Measurements from ENCODE around the gene PARD3.

Gene PARD3

DNA sequence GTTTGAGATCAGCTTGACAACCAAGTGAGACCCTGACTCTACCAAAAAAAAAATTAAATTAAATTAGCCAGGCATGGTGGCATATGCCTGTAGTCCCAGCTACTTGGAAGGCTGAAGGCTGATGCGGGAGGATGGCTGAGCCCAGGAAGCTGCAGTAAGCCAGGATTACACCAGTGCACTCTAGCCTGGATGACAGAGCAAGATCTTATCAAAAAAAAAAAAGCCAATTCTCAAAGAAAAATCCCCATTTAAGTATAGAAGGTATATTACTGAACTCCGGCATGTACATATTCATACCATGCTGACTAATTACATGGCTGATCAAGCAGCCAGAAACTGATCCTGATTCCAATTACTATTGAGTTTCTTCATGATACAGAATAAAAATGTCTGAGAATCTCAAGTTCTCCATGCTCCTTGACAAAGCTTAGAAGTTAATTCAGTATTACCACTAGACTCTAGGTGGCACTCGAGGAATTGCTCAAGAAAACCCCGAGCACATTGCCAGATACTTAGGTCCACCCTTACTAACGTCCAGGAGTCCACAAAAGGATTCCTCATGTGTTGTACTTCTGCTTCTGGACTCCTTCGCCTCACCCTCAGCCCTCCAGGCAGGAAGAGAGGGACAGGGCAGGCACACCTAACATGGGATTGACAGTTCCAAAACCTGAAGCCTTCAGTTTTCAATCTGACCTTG lies 148.9 kb downstream of the PARD3 start:
- Mint-ChIP-seq H3K27ac (no peak overlapping the region), H3K27me3 (no peaks in the 10 kb centered on the region), H3K4me1 (peaks cover 6% of the 10 kb centered on the region), H3K4me3 (no peak overlapping the region), H3K9me3 (no peaks in the 10 kb centered on the region)
- no peak for DNase-seq
- peak; percentile 58 for ATAC-seq

DNA sequence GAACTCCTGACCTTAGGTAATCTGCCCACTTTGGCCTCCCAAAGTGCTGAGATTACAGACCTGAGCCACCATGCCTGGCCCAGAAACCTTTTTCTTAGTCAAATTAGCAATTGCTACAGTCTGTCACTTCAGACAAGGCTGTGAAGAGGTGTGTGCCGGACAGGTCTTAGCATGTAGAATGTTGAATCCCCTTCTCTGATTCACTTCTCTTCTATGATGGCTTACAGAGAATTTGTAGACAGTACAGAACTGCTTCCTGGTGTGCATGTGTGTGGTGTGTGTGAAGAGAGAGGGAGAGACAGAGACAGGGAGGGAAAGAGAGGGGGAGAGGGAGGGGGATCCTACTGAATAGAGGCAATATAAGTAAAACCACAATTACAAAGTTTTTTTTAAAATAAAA lies 150.4 kb downstream of the PARD3 start:
- no peak overlapping the region for H3K4me3 Mint-ChIP-seq
- ATAC-seq = no peak
- no peaks in the 10 kb centered on the region for H3K9me3 Mint-ChIP-seq
- DNase-seq = no peak
- H3K4me1 Mint-ChIP-seq = peaks cover 6% of the 10 kb centered on the region
- no peaks in the 10 kb centered on the region for H3K27me3 Mint-ChIP-seq
- H3K27ac Mint-ChIP-seq = peak overlapping the region in 1 of 2 donors; percentile 27

DNA sequence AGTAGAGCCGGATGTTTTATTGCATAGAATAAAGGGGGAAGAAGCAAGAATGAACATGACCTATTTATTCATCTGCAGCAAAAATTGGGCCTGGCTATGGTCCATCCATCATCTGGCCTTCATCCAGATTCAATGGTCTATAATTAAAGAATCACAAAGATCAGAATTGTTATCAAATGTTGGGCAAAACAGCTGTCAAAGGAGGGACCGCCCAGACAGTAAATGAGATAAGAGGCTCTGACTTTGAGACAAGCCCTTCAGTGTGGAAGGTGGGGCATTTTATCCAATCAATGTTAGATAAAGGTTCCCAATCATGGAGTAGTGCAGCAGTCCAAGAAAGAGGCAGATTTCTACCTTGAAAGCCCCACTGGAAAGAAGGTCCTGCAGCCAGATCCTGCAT lies 153.5 kb downstream of the PARD3 start:
- no peaks in the 10 kb centered on the region for H3K27me3 Mint-ChIP-seq
- no peak for ATAC-seq
- peak overlapping the region in 1 of 2 donors; percentile 54 for H3K27ac Mint-ChIP-seq
- no peaks in the 10 kb centered on the region for H3K9me3 Mint-ChIP-seq
- no peak for DNase-seq
- H3K4me3 Mint-ChIP-seq = no peak overlapping the region
- peaks cover 1% of the 10 kb centered on the region for H3K4me1 Mint-ChIP-seq

DNA sequence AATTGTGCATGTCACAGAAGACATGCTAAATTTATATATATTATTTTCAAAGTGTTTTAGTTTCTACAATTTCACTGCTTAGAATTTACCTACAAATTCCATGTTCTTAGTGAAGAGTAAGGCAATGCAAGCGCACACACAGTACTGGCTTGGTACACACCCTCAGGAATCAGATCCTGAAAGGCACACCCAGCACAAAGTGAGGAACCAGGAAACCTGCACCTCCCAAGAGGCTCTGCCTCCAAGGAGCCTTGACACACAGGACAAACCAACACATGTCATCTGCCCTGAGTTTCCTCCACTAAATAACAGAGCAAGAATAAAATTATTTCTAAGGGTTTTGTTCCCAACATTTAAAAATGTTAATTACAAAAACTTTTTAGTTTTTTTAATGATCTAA lies 156.2 kb downstream of the PARD3 start:
- no peak for DNase-seq
- H3K27ac Mint-ChIP-seq = no peak overlapping the region
- no peaks in the 10 kb centered on the region for H3K4me1 Mint-ChIP-seq
- no peaks in the 10 kb centered on the region for H3K9me3 Mint-ChIP-seq
- no peaks in the 10 kb centered on the region for H3K27me3 Mint-ChIP-seq
- H3K4me3 Mint-ChIP-seq = no peak overlapping the region
- ATAC-seq = no peak

DNA sequence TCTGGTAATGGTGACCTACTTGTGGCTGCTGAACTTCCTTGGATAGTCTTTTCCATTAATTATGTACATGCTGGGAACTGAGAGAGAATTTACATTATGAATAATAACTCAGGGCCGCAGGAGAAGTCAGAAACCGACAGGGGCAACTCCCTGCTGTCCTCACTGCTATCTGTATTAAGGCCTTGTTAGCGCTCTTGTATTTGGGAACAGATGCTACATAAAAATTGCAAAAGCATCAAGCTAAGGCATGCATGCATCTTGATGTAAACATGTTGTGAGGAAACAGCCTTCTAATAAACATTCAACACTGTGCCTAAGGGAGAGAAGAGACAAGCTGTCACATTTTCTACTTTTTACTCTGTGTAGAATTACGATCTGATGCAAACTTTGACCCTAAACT lies 158.4 kb downstream of the PARD3 start:
- Mint-ChIP-seq H3K27me3 (peaks cover 9% of the 10 kb centered on the region), H3K9me3 (no peaks in the 10 kb centered on the region), H3K27ac (no peak overlapping the region), H3K4me3 (no peak overlapping the region), H3K4me1 (no peaks in the 10 kb centered on the region)
- no peak for ATAC-seq
- DNase-seq = no peak

DNA sequence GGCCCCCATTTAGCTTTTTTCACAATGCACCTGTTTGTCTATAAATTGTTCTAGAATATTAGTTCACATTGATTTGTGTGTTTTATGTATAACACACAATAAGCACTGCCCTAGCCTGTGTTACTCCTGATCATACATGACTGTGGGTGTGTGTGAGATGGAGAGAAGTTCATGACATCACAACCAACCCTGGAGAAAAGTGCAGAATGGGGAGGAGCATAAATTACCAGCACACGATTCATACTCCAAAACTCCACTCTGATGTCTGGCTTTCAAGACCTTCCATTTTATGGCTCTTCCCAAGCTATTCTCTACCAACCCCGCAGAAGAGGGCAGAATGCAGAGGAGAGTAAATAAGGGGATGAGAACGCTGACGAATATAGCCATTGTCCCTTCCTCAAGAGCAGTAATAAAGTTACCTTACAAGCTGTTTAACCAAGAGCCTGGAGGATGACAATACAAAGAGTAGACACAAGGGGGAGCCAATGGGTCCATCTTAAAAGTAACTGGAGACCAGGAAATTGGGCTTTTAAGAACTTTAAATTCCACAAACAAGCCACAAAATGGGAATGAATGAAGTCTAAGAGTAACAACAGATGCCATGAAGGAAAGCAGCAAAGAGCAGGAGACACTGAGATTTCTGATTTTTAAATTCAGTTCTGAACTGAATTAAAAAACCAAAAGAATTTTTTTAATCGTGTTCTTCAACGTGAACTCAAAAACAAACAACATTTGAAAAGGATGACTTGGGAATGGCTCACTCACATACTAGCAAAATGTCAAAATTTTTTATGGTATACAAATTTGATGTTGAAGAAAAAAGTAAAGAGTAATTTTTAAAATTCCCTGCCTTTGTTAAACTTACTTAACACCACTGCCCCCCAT lies 159.6 kb downstream of the PARD3 start:
- H3K27ac Mint-ChIP-seq = no peak overlapping the region
- ATAC-seq (no peak), DNase-seq (peak in 1 of 2 donors; percentile 17)
- H3K4me1 Mint-ChIP-seq = no peaks in the 10 kb centered on the region
- H3K9me3 Mint-ChIP-seq = no peaks in the 10 kb centered on the region
- no peak overlapping the region for H3K4me3 Mint-ChIP-seq
- peaks cover 10% of the 10 kb centered on the region for H3K27me3 Mint-ChIP-seq

DNA sequence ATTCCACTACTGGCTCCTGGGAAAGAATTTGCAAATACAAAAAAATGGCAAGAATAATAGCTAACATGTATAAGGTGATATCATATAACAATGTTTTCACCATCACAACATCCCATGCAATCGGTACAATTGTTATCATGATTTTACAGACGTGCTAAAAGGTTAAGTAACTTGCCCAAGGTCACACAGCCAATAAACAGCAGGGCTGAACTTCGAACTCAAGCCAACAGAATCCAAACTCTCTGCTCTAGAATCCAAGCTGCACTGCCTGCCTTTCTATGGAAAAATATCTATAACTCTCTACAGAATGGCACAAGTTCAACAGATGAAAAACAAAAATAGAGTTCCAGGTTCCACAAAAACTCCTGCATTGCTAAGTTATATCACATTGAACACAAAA lies 160.9 kb downstream of the PARD3 start:
- no peaks in the 10 kb centered on the region for H3K9me3 Mint-ChIP-seq
- DNase-seq = no peak
- no peaks in the 10 kb centered on the region for H3K4me1 Mint-ChIP-seq
- H3K27me3 Mint-ChIP-seq = peaks cover 18% of the 10 kb centered on the region
- no peak for ATAC-seq
- no peak overlapping the region for H3K27ac Mint-ChIP-seq
- H3K4me3 Mint-ChIP-seq = no peak overlapping the region

DNA sequence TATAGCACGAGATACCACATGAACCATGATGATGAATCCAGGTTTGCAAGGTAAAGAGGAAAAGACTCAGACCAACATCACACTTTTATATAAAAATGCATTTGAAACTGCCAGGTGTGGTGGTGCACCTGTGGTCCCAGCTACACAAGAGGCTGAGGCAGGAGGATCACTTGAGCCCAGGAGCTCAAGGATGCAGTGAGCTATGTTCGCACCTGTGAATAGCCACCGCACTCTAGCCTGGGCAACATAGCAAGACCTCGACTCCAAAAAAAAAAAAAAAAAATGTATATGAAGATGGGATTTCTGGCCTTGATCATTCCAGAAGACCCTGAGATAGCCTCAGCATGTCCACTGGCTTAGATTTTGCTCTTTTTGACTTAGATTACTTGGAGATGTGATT lies 161.6 kb downstream of the PARD3 start:
- no peak overlapping the region for H3K4me3 Mint-ChIP-seq
- no peak overlapping the region for H3K27ac Mint-ChIP-seq

DNA sequence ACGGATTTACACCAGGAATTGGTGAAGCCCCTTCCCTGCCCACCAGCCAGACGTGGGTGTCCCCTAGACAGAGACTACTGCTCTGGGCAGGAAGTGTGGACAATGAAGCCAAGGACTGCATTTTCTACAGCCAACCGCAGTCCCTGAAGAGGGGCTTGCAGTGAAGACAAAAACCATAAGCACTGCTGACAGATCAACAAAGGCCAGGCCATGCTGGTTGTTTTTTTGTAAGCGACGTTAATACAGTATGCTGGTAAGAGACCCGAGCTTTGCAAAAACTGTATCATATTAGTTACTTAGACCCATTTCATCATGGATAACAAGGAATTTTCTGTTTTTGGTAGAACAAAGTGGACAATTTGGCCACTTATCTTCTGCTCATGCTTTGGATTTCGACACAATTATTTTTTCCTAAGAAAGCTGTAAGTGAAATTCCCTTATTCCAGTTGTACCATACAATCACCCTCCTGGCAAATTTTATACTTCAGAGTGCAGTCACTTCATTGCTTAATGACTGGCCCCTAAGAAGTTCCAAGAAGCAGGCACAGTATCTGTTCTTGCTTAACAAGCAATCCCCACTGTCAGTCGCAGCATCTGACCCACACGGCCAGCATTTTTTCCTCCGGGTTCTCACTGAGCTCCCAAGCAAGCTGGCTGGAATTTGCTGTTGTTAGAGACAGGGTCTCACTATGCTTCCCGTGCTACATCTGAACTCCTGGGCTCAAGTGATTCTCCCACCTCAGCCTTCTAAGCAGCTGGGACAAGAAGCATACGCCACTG lies 163.5 kb downstream of the PARD3 start:
- DNase-seq (no peak), ATAC-seq (no peak)
- Mint-ChIP-seq H3K27ac (no peak overlapping the region), H3K9me3 (no peaks in the 10 kb centered on the region), H3K4me3 (no peak overlapping the region), H3K4me1 (no peaks in the 10 kb centered on the region), H3K27me3 (peaks cover 18% of the 10 kb centered on the region)

More for the DNA sequence above, 161.6 kb downstream of the PARD3 start:
- DNase-seq (no peak), ATAC-seq (no peak)
- Mint-ChIP-seq H3K27me3 (peaks cover 18% of the 10 kb centered on the region), H3K9me3 (no peaks in the 10 kb centered on the region), H3K4me1 (no peaks in the 10 kb centered on the region)

DNA sequence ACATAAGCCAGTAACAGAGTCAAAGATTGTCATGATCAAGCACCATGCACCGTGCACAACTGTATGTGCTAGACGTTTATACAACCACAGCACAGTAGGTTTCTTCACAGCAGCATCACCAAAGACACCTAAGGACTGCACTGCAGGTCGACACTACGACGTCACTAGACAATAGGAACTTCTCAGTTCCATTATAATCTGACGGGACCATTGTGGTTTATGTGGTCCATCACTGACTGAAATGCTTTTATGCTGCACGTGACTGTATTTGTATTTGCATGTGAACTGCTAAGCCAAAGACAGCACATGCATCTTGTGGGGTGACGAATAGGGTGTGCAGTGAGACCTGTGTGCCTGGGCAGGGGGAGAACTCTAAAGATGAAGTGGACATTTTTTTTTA lies 164.9 kb downstream of the PARD3 start:
- ATAC-seq = peak; percentile 26
- Mint-ChIP-seq H3K4me1 (no peaks in the 10 kb centered on the region), H3K4me3 (no peak overlapping the region), H3K9me3 (no peaks in the 10 kb centered on the region), H3K27ac (peak overlapping the region in 1 of 2 donors; percentile 30), H3K27me3 (peaks cover 18% of the 10 kb centered on the region)
- no peak for DNase-seq

DNA sequence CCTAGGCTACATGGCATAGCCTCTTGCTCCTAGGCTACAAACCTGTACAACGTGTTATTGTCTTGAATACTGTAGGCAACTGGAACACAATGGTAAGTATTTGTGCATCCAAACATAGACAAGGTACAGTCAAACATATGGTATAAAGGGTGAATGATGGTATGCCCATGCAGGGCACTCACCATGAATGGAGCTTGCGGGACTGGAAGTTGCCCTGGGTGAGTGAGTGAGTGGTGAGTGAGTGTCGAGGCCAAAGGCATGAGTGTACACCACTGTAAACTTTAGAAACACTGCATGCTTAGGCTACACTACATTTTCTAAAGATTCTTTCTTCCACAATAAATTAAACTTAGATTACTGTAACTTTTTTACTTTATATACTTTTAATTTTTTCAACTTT lies 165.7 kb downstream of the PARD3 start:
- Mint-ChIP-seq H3K4me3 (no peak overlapping the region), H3K9me3 (no peaks in the 10 kb centered on the region), H3K27ac (no peak overlapping the region), H3K4me1 (no peaks in the 10 kb centered on the region), H3K27me3 (peaks cover 18% of the 10 kb centered on the region)
- ATAC-seq = no peak
- DNase-seq = no peak

DNA sequence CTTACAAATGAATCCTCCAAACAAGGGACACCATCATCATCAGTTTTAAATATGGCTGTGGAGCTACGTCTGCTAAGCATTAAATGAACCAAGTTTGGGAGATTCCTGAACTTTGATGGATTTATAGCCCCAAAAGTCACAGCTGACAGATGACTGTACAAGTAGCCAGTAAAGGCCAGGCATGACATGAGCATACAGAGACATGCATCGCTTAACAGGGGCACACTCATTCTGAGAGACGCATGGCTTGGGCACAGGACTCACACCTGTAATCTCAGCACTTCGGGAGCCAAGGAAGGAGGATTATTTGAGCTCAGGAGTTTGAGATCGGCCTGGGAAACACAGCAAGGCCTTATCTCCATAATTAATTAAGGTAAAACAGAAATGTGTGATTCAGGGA lies 166.2 kb downstream of the PARD3 start:
- no peak for DNase-seq

DNA sequence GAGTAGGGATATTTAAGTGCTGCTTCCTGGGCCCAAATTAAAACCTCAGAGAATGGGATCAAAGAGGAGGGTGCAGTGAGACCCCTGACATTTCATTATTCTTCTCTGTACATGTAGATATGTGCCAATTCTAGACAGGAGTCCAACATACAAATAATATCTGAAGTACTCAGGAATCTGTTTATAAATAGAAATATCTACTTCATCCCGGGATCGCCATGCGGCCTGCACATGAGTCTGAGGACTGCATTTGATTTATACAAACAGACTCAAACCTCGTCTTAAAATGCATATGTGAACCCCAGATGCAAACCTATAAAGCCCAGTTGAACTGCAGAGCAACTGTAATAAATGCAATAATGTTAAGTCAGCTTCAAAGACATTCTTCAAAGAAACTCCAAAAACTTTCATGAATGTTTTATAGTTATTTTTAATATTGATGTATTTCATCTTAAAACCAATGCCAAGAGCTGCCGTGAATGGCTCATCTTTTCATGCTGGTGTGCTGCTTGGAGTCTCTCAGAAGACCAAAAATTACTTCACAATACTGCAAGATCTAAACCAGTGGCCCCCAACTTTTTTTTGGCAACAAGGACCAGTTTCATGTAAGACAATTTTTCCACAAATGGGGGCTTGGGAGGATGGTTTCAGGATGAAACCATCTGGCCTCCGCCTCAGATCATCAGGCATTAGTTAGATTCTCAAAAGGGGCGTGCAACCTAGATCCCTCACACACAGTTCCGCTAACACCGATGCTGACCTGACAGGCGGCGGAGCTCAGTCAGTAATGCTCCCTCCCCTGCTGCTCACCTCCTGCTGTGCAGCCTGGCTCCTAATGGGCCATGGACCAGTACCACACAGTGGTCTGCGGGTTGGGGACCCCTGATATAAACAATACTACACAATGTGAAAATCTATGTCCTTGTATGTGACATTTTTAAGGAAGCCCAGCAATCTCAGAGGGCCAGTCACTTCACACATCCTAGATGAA lies 166.9 kb downstream of the PARD3 start:
- no peaks in the 10 kb centered on the region for H3K9me3 Mint-ChIP-seq
- H3K4me3 Mint-ChIP-seq = no peak overlapping the region
- DNase-seq (no peak), ATAC-seq (no peak)
- peaks cover 18% of the 10 kb centered on the region for H3K27me3 Mint-ChIP-seq
- no peak overlapping the region for H3K27ac Mint-ChIP-seq
- no peaks in the 10 kb centered on the region for H3K4me1 Mint-ChIP-seq

More for the DNA sequence above, 166.2 kb downstream of the PARD3 start:
- H3K27me3 Mint-ChIP-seq = peaks cover 18% of the 10 kb centered on the region
- H3K9me3 Mint-ChIP-seq = no peaks in the 10 kb centered on the region
- no peak for ATAC-seq
- no peaks in the 10 kb centered on the region for H3K4me1 Mint-ChIP-seq
- H3K27ac Mint-ChIP-seq = peak overlapping the region in 1 of 2 donors; percentile 40
- H3K4me3 Mint-ChIP-seq = no peak overlapping the region

DNA sequence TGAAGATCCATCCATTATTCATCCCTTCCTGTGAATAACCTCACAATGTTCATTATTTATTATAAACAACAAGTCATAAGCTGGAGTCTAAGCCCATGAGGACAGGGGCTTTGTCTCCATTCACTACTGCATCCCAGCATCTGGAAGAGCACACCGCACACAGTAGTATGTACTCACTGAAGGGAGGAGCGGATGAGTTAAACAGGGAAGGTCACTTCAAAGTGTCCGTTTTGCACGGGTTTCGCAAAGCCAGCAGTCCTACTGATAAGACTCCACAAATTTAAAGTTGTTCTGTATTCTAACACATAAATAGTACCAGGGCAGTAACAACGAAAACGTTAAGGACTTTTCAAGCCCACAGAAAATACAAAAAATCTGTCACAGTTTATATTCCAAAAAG lies 167.9 kb downstream of the PARD3 start:
- Mint-ChIP-seq H3K27ac (no peak overlapping the region), H3K9me3 (no peaks in the 10 kb centered on the region), H3K27me3 (peaks cover 13% of the 10 kb centered on the region), H3K4me3 (no peak overlapping the region), H3K4me1 (no peaks in the 10 kb centered on the region)
- ATAC-seq (no peak), DNase-seq (no peak)

DNA sequence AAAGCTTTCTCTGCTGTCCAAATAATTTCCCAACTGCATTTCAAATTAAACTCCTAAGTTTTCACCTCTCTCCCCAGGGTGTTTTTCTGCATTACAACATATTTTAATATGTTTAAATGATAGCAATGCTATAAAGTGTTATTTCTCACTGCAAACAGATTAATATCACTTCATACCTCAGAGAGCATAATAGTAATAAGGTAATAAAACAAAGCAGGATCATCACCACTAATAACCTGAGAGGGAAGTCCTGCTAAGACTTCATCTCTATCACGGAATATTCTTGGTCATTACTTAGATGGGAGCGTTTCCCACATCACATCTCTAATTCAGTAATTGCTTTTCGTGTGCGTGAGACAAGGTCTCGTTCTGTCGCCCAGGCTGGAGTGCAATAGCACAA lies 168.8 kb downstream of the PARD3 start:
- H3K27ac Mint-ChIP-seq = no peak overlapping the region
- no peak overlapping the region for H3K4me3 Mint-ChIP-seq
- H3K9me3 Mint-ChIP-seq = no peaks in the 10 kb centered on the region
- ATAC-seq = no peak
- no peaks in the 10 kb centered on the region for H3K4me1 Mint-ChIP-seq
- DNase-seq = no peak
- H3K27me3 Mint-ChIP-seq = peaks cover 9% of the 10 kb centered on the region
